ENCODE data around the gene GALNT18. TPM values are rescaled to one million over a fixed set of nuclear protein-coding genes. Genes with fewer than 3 reads are reported as not detected.

Gene GALNT18
- polyA plus RNA-seq (2013), result 0.07 TPM

DNA sequence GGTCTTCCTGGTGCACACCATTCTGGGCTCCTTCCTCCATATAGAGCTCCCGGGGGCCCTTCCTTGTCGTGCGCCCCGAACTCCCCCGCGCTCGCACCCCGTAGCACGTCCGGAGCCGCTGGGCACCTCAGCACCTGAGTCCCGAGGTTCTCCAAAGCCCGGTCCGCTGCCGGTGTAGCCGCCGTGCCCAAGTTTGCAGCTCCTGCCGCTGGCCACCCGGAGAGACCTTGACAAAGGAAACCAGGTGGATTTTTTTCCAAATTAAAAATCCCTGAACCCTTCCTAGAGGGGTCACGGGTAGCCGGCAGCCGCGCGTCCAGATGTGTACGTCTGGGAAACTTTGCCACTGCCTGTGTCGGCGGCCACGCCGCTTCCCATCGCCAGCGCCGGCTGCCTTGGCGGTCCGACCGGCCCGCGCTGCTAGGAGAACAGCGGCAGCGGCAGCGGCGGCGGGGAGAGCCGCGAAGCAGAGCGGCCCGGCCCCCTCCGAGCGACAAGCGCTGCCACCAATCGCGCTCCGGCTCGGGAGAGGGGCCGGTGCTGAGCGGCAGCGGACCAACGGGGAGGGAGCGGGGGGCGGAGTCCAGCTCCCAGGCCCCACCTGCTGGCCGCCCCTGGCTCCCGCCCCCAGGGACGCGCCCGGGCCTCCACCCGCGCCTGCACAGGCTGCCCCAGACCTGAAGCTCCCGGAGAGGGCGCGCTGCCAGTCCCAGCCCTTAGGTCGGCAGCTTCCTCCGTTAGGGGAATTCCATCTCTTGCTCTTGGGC is at the start of gene GALNT18:
Gene GALNT18, minus strand, starts transcription at position 433 of the 767 bp plus-strand sequence.
- POLR2A ChIA-PET, result no interaction called here
- H3K4me3 ChIP-seq (ENCODE audit: control insufficient read depth in 1 of 7, extremely low read depth in 1 of 7, insufficient read depth in 4 of 7, low read depth in 2 of 7, low read length in 6 of 7), result peak within 1 kb of the TSS; percentile 37 to 78 (median 70)
- peaks cover 0 to 52% (median 17%) of the 10 kb centered on the region in 5 experiments for H3K27me3 ChIP-seq (replicated peaks in 2 of 5; ENCODE audit: control insufficient read depth in 4 of 5, insufficient read depth in 5 of 5, low read length in 4 of 5)
- DNase-seq, result peak; percentile 92 to 96 (median 96)
- no peaks in the 10 kb centered on the region for H3K9me3 ChIP-seq (ENCODE audit: control extremely low read depth in 1 of 5, control insufficient read depth in 4 of 5, insufficient read depth in 2 of 5, low read depth in 1 of 5, low read length in 4 of 5)
- peaks cover 0 to 24% (median 23%) of the 10 kb centered on the region in 4 experiments for H3K4me1 ChIP-seq (ENCODE audit: control extremely low read depth in 1 of 4, control insufficient read depth in 4 of 4, insufficient read depth in 4 of 4, low read length in 3 of 4)
- under 1% methylated on average over 64 of the region's 71 CpGs for WGBS (ENCODE audit: insufficient coverage)
- no peaks in the 10 kb centered on the region for H3K36me3 ChIP-seq (ENCODE audit: control insufficient read depth in 4 of 4, insufficient read depth in 4 of 4, low read length in 3 of 4)
- no peak within 1 kb of the TSS for H3K27ac ChIP-seq (ENCODE audit: insufficient read depth in 1 of 2, low read depth in 1 of 2, low read length in 2 of 2, poor library complexity in 1 of 2, severe bottlenecking in 2 of 2)
- CTCF ChIA-PET, result interaction anchor here (0.9 to 1.7 kb wide), 3 partner anchors 12 to 225 kb away, joined by 3 to 5 read pairs (median 3); no protein-coding TSS in a partner anchor

DNA sequence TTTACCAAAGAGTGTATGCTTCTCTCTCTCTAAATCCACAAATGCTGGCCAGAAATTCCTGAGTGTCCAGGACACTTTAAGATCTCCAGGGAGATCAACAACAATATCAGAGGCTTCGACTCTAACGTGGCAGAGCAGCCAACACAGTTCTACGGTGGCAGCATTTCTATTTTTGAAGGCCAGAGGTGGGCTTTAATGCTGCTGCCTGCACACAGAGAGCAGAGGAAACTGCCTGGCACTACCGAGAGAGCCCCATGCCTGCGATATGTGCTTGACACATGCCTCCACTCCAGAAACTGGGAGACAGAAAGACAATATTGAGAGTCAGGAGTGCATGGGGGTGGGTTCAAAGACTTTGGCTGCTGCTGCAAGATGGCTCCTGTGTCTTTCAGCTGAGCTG is 48.8 kb upstream of the GALNT18 start:
- CTCF ChIA-PET, result interaction anchor here (0.8 to 1.0 kb wide), 3 partner anchors 9 to 36 kb away, joined by 3 to 4 read pairs (median 4); no protein-coding TSS in a partner anchor
- Histone ChIP-seq H3K36me3 (ENCODE audit: control insufficient read depth in 4 of 4, insufficient read depth in 4 of 4, low read length in 3 of 4) (no peaks in the 10 kb centered on the region), H3K27me3 (replicated peaks in 2 of 5; ENCODE audit: control insufficient read depth in 4 of 5, insufficient read depth in 5 of 5, low read length in 4 of 5) (peaks cover 0 to 2% (median 0%) of the 10 kb centered on the region in 5 experiments), H3K4me3 (ENCODE audit: control insufficient read depth in 1 of 7, extremely low read depth in 1 of 7, insufficient read depth in 4 of 7, low read depth in 2 of 7, low read length in 6 of 7) (peak overlapping the region in 1 of 7 experiments; percentile 3), H3K9me3 (ENCODE audit: control extremely low read depth in 1 of 5, control insufficient read depth in 4 of 5, insufficient read depth in 2 of 5, low read depth in 1 of 5, low read length in 4 of 5) (peaks cover 0 to 3% (median 0%) of the 10 kb centered on the region in 5 experiments), H3K4me1 (ENCODE audit: control extremely low read depth in 1 of 4, control insufficient read depth in 4 of 4, insufficient read depth in 4 of 4, low read length in 3 of 4) (peaks cover 0 to 17% (median 12%) of the 10 kb centered on the region in 4 experiments), H3K27ac (ENCODE audit: insufficient read depth in 1 of 2, low read depth in 1 of 2, low read length in 2 of 2, poor library complexity in 1 of 2, severe bottlenecking in 2 of 2) (no peak overlapping the region)
- POLR2A ChIA-PET, result no interaction called here
- no peak for DNase-seq
- 94% methylated on average over 5 of the region's 5 CpGs for whole genome bisulfite sequencing (ENCODE audit: insufficient coverage)

DNA sequence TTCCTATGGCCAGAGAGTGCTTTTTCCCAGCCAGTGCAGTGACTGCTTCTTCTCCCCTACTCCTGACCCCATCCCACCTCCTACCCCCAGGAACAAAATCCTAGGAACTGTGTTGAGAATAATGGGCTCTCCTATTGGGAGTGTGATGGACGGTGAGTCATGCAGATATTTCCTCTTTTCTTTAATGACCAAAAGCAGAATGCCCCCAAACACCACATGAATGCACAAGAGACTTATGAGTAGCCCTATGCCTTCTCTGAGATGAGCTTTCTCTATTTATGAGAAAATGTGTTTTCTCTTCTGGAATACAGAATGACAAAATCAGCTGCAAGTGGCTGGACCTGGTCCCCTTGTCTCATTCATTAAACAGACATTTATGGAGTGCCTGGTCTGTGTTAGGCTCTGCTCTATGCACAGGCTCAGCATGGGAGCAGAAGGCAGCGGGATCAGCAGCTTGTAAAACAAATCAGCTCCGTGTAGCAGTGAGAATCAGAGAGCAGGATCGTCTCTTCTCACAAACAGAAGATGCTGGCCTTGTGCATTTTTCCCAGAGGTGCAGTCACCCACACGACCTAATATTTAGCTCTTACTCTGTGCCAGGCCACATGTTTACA is 47.5 kb upstream of the GALNT18 start:
- ChIA-PET POLR2A (no interaction called here), CTCF (interaction anchor here (0.9 to 1.0 kb wide), 2 partner anchors 9 to 37 kb away, joined by 3 to 4 read pairs; no protein-coding TSS in a partner anchor)
- peaks cover 0 to 2% (median 0%) of the 10 kb centered on the region in 5 experiments for H3K27me3 ChIP-seq (replicated peaks in 2 of 5; ENCODE audit: control insufficient read depth in 4 of 5, insufficient read depth in 5 of 5, low read length in 4 of 5)
- H3K9me3 ChIP-seq (ENCODE audit: control extremely low read depth in 1 of 5, control insufficient read depth in 4 of 5, insufficient read depth in 2 of 5, low read depth in 1 of 5, low read length in 4 of 5), result peaks cover 0 to 3% (median 0%) of the 10 kb centered on the region in 5 experiments
- H3K4me1 ChIP-seq (ENCODE audit: control extremely low read depth in 1 of 4, control insufficient read depth in 4 of 4, insufficient read depth in 4 of 4, low read length in 3 of 4), result peaks cover 0 to 17% (median 12%) of the 10 kb centered on the region in 4 experiments
- WGBS (ENCODE audit: insufficient coverage), result 89% methylated on average over 4 of the region's 5 CpGs
- H3K36me3 ChIP-seq (ENCODE audit: control insufficient read depth in 4 of 4, insufficient read depth in 4 of 4, low read length in 3 of 4), result no peaks in the 10 kb centered on the region
- no peak overlapping the region for H3K27ac ChIP-seq (ENCODE audit: insufficient read depth in 1 of 2, low read depth in 1 of 2, low read length in 2 of 2, poor library complexity in 1 of 2, severe bottlenecking in 2 of 2)
- peak in 2 of 3 donors; percentile 47 to 48 for DNase-seq
- no peak overlapping the region for H3K4me3 ChIP-seq (ENCODE audit: control insufficient read depth in 1 of 7, extremely low read depth in 1 of 7, insufficient read depth in 4 of 7, low read depth in 2 of 7, low read length in 6 of 7)

DNA sequence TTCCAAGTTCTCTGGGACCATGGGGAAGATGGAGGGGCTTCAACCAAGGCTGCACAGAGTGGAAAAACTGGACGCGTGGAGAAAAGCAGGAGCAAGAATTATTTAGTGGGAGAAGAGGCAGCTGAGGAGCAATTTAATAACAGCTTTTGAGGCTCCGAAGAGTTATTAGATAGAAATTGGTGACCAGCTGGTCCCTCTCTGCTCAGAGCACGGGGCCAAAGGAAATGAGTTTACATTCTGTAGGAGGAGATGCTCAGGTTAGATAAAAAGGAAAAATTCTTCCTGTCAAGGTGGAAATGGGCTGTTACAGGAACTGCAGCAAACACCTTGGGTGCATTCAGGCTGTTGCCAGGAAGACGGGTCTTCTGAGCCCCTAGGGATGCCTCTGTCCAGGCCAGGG is 47.0 kb upstream of the GALNT18 start:
- Histone ChIP-seq H3K4me1 (ENCODE audit: control extremely low read depth in 1 of 4, control insufficient read depth in 4 of 4, insufficient read depth in 4 of 4, low read length in 3 of 4) (peaks cover 0 to 17% (median 12%) of the 10 kb centered on the region in 4 experiments), H3K4me3 (ENCODE audit: control insufficient read depth in 1 of 7, extremely low read depth in 1 of 7, insufficient read depth in 4 of 7, low read depth in 2 of 7, low read length in 6 of 7) (no peak overlapping the region), H3K36me3 (ENCODE audit: control insufficient read depth in 4 of 4, insufficient read depth in 4 of 4, low read length in 3 of 4) (no peaks in the 10 kb centered on the region), H3K27me3 (replicated peaks in 2 of 5; ENCODE audit: control insufficient read depth in 4 of 5, insufficient read depth in 5 of 5, low read length in 4 of 5) (peaks cover 0 to 2% (median 0%) of the 10 kb centered on the region in 5 experiments), H3K27ac (ENCODE audit: insufficient read depth in 1 of 2, low read depth in 1 of 2, low read length in 2 of 2, poor library complexity in 1 of 2, severe bottlenecking in 2 of 2) (no peak overlapping the region), H3K9me3 (ENCODE audit: control extremely low read depth in 1 of 5, control insufficient read depth in 4 of 5, insufficient read depth in 2 of 5, low read depth in 1 of 5, low read length in 4 of 5) (peaks cover 0 to 3% (median 0%) of the 10 kb centered on the region in 5 experiments)
- ChIA-PET POLR2A (no interaction called here), CTCF (interaction anchor here (1.0 kb wide), 1 partner anchor 21 kb away, joined by 3 read pairs; no protein-coding TSS in a partner anchor)
- no peak for DNase-seq
- 52% methylated on average over 5 of the region's 5 CpGs for WGBS (ENCODE audit: insufficient coverage)

DNA sequence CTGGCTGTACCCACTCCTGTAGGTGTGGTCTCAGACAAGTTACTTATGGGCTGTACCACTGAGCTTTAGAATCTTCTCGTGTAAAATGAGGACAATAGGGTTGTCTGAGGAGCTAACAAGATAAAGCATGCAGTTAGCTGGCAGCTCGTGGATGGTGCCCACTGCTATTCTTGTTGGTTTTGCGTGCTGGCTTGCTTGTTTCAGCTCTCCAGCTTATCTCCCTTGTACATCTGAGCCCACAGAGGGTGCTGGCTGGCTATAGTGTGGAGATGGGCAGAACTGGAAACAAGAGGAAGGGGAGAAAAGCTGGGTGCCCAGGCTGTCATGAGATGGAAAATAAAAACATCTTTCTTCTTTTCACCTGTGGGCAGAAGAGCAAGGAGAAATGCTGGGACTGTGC is 46.5 kb upstream of the GALNT18 start:
- Histone ChIP-seq H3K27ac (ENCODE audit: insufficient read depth in 1 of 2, low read depth in 1 of 2, low read length in 2 of 2, poor library complexity in 1 of 2, severe bottlenecking in 2 of 2) (no peak overlapping the region), H3K9me3 (ENCODE audit: control extremely low read depth in 1 of 5, control insufficient read depth in 4 of 5, insufficient read depth in 2 of 5, low read depth in 1 of 5, low read length in 4 of 5) (peaks cover 0 to 3% (median 0%) of the 10 kb centered on the region in 5 experiments), H3K27me3 (replicated peaks in 2 of 5; ENCODE audit: control insufficient read depth in 4 of 5, insufficient read depth in 5 of 5, low read length in 4 of 5) (peaks cover 0 to 2% (median 0%) of the 10 kb centered on the region in 5 experiments), H3K36me3 (ENCODE audit: control insufficient read depth in 4 of 4, insufficient read depth in 4 of 4, low read length in 3 of 4) (no peaks in the 10 kb centered on the region), H3K4me3 (ENCODE audit: control insufficient read depth in 1 of 7, extremely low read depth in 1 of 7, insufficient read depth in 4 of 7, low read depth in 2 of 7, low read length in 6 of 7) (no peak overlapping the region), H3K4me1 (ENCODE audit: control extremely low read depth in 1 of 4, control insufficient read depth in 4 of 4, insufficient read depth in 4 of 4, low read length in 3 of 4) (peaks cover 0 to 17% (median 12%) of the 10 kb centered on the region in 4 experiments)
- ChIA-PET POLR2A (no interaction called here), CTCF (interaction anchor here (1.0 kb wide), 1 partner anchor 22 kb away, joined by 3 read pairs; no protein-coding TSS in a partner anchor)
- peak; percentile 10 to 62 (median 45) for DNase-seq
- 0% methylated on average over 3 of the region's 3 CpGs for WGBS (ENCODE audit: insufficient coverage)

DNA sequence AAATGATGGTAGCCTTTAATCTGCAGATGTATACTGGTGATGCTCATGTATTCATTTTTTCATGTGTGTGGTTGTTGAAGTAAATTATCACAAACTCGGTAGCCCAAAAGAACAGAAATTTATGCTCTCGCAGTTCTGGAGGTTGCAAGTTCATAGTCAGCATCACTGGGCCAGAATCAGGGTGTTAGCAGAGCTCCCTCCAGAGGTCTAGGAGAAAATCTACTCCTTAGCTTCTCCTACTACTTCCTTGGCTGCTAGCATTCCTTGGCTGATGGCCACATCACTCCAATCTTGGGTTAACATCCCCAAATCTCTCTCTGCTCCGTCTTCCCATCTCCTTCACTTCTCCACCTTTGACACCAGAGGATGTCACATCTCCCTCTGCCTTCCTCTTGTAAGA is 45.3 kb upstream of the GALNT18 start:
- H3K36me3 ChIP-seq (ENCODE audit: control insufficient read depth in 4 of 4, insufficient read depth in 4 of 4, low read length in 3 of 4), result no peaks in the 10 kb centered on the region
- CTCF ChIA-PET, result interaction anchor here (1.2 kb wide), 1 partner anchor 55 kb away, joined by 3 read pairs; no protein-coding TSS in a partner anchor
- peaks cover 0 to 2% (median 0%) of the 10 kb centered on the region in 5 experiments for H3K27me3 ChIP-seq (replicated peaks in 2 of 5; ENCODE audit: control insufficient read depth in 4 of 5, insufficient read depth in 5 of 5, low read length in 4 of 5)
- H3K9me3 ChIP-seq (ENCODE audit: control extremely low read depth in 1 of 5, control insufficient read depth in 4 of 5, insufficient read depth in 2 of 5, low read depth in 1 of 5, low read length in 4 of 5), result peaks cover 0 to 3% (median 0%) of the 10 kb centered on the region in 5 experiments
- POLR2A ChIA-PET, result no interaction called here
- peaks cover 0 to 17% (median 12%) of the 10 kb centered on the region in 4 experiments for H3K4me1 ChIP-seq (ENCODE audit: control extremely low read depth in 1 of 4, control insufficient read depth in 4 of 4, insufficient read depth in 4 of 4, low read length in 3 of 4)
- WGBS (ENCODE audit: insufficient coverage), result 93% methylated on average over 3 of the region's 3 CpGs
- DNase-seq, result no peak
- H3K4me3 ChIP-seq (ENCODE audit: control insufficient read depth in 1 of 7, extremely low read depth in 1 of 7, insufficient read depth in 4 of 7, low read depth in 2 of 7, low read length in 6 of 7), result no peak overlapping the region
- H3K27ac ChIP-seq (ENCODE audit: insufficient read depth in 1 of 2, low read depth in 1 of 2, low read length in 2 of 2, poor library complexity in 1 of 2, severe bottlenecking in 2 of 2), result no peak overlapping the region

Measured in common myeloid progenitor, CD34-positive (primary cell).